Adrenal gland (tissue), 12 donors: Measurements from ENCODE around the gene TBC1D22A. TPM values are rescaled to one million over a fixed set of nuclear protein-coding genes. Genes with fewer than 3 reads are reported as not detected.
A peak's percentile ranks its signal among the peaks of the same experiment; 100 is the strongest.

ENCODE experiments used
- DNase-seq, 7 donors: peaks; one replicate each; pipeline ENCODE4 v3.0.0-alpha.2; 2019 to 2020
- H3K27ac ChIP-seq, 5 donors: fragments of 200-600 bp; sonication (generic) in 4 of 5; 1 replicate in 3 of 5; 2 replicates in 2 of 5; pipeline versions ENCODE4 v1.5.1 to v1.8.0; 2016 to 2020; ENCODE audit warnings: mild to moderate bottlenecking in 1 of 5
- H3K27me3 ChIP-seq: fragments of 200-600 bp; 2 replicates; pipeline ENCODE4 v1.8.0; 2021
- H3K36me3 ChIP-seq, 2 donors: fragments of 200-600 bp; replicated peaks in 1 of 2; 1 replicate in 1 of 2; 2 replicates in 1 of 2; pipeline versions ENCODE4 v1.5.1 to v1.8.0; 2018 to 2022
- H3K4me1 ChIP-seq, 2 donors: fragments of 200-600 bp; replicated peaks in 1 of 2; 1 replicate in 1 of 2; 2 replicates in 1 of 2; pipeline versions ENCODE4 v1.5.1 to v1.8.0; 2018 to 2021
- H3K4me3 ChIP-seq, 4 donors: fragments of 200-600 bp; sonication (generic) in 3 of 4; one replicate each; pipeline ENCODE4 v1.5.1; 2016 to 2018
- H3K9me3 ChIP-seq, 3 donors: fragments of 200-600 bp; sonication (generic) in 1 of 3; replicated peaks in 1 of 3; 1 replicate in 2 of 3; 2 replicates in 1 of 3; pipeline versions ENCODE4 v1.5.1 to v1.8.0; 2016 to 2021
- CTCF ChIP-seq, 6 experiments: fragments of 450-650 bp in 4 of 6; fragments of 200-600 bp in 2 of 6; sonication (generic) in 1 of 6; IDR thresholded peaks; 1 replicate in 5 of 6; 2 replicates in 1 of 6; pipeline versions ENCODE4 v1.5.1 to v1.8.0; 2016 to 2021; ENCODE audit warnings: antibody characterized with exemption in 6 of 6, mild to moderate bottlenecking in 2 of 6, moderate library complexity in 1 of 6
- POLR2A ChIP-seq, 2 donors: fragments of 450-650 bp; IDR thresholded peaks; one replicate each; pipeline ENCODE4 v1.6.1; 2017; ENCODE audit warnings: antibody characterized with exemption in 2 of 2, mild to moderate bottlenecking in 2 of 2, moderate library complexity in 1 of 2
- WGBS, 4 donors: extraction: QIAGEN DNeasy Blood & Tissue Kit in 2 of 4; methylation state at CpG; one replicate each; pipeline versions ENCODE4 v1.1.5 to v1.1.7; 2013 to 2017; 5-methylcytosine and 5-hydroxymethylcytosine counted together
- intact Hi-C, 2 donors: fragments of 100-400 bp; cut with DNase I; formaldehyde crosslinking; loops; one replicate each; pipeline versions ENCODE4 v1.14.1 to v1.15.0; 2022 to 2023
- polyA plus RNA-seq, 3 donors: library from polyadenylated mRNA; stranded (reverse); fragments of 200-250 nt in 2 of 3; fragments of 350-450 nt in 1 of 3; fragmentation: Illumina TruSeq in 1 of 3; extraction: RNeasy Lipid Tissue Mini Kit (QIAGEN cat#74804) in 1 of 3; gene quantifications; one replicate each; pipeline ENCODE4 v1.2.3, GENCODE V29; 2013 to 2014
- total RNA-seq, 9 donors: library from RNA; depleted of rRNA in 4 of 9; stranded (reverse); fragments of >200 nt in 4 of 9; fragments of 120-200 nt in 1 of 9; fragmentation: NEBNext Ultra II Directional in 1 of 9; extraction: Animal tissue kit (Norgen Biotek cat#: 25700) in 1 of 9; gene quantifications; one replicate each; pipeline versions ENCODE4 v1.1.0 to v1.2.4, GENCODE V29; 2013 to 2023
- donor health status: healthy with polysubstance abuse.
- donor health status: Bipolar disorder and iron deficiency.
- donor health status: DM: yes; HTN: yes; CAD: no.
- donor health status: DM: no; HTN: no; CAD: no.
- donor health status: DM: no; HTN: no; CAD: no.
- donor health status: DM: yes; HTN: yes; CAD: no.

TBC1D22A gene
- total and polyA plus RNA-seq, 12 donors = 11.5 to 44.2 (median 28.1) TPM

GRCh38 chr22:46985507-46985882, 223.0 kb downstream of the TBC1D22A start:
- Histone ChIP-seq H3K27ac (no peak overlapping the region), H3K4me3 (no peak overlapping the region), H3K9me3 (no peaks in the 10 kb centered on the region), H3K36me3 (no peaks in the 10 kb centered on the region), H3K27me3 (no peaks in the 10 kb centered on the region), H3K4me1 (peaks cover 3 to 6% of the 10 kb centered on the region in 2 donors)
- intact Hi-C loops = no loop called here
- no peak for TF ChIP-seq POLR2A (IDR thresholded peaks at IDR 0.05)
- 81 to 91% (median 87%) methylated on average over 8 of the region's 8 CpGs for WGBS, 4 donors
- DNase-seq = no peak

- DNase-seq = no peak
- Histone ChIP-seq H3K36me3 (no peaks in the 10 kb centered on the region), H3K27ac (no peak overlapping the region), H3K4me1 (peaks cover 3 to 6% of the 10 kb centered on the region in 2 donors), H3K27me3 (no peaks in the 10 kb centered on the region), H3K9me3 (no peaks in the 10 kb centered on the region), H3K4me3 (no peak overlapping the region)
- no peak for TF ChIP-seq POLR2A (IDR thresholded peaks at IDR 0.05)
- no peak for TF ChIP-seq CTCF (IDR thresholded peaks at IDR 0.05)
- WGBS, 4 donors = 94 to 100% (median 95%) methylated on average over 4 to 11 of the region's 11 CpGs
- intact Hi-C loops = no loop called here
These were observed 224.3 kb downstream of the TBC1D22A start for GRCh38 chr22:46986788-46987187.

GRCh38 chr22:46990937-46991550, 228.6 kb downstream of the TBC1D22A start:
- no peaks in the 10 kb centered on the region for H3K36me3 ChIP-seq
- no peaks in the 10 kb centered on the region for H3K27me3 ChIP-seq
- peaks cover 16 to 17% of the 10 kb centered on the region in 2 donors for H3K4me1 ChIP-seq
- H3K27ac ChIP-seq = no peak overlapping the region
- peak in 3 of 7 donors; percentile 23 to 55 (median 37) for DNase-seq
- 67 to 73% (median 70%) methylated on average over 12 of the region's 12 CpGs for WGBS, 4 donors
- H3K4me3 ChIP-seq = no peak overlapping the region
- TF ChIP-seq CTCF (IDR thresholded peaks at IDR 0.05) (no peak), POLR2A (IDR thresholded peaks at IDR 0.05) (no peak)
- no peaks in the 10 kb centered on the region for H3K9me3 ChIP-seq
- intact Hi-C loops = no loop called here

GRCh38 chr22:46991666-46992065, 229.2 kb downstream of the TBC1D22A start:
- Histone ChIP-seq H3K27ac (no peak overlapping the region), H3K36me3 (no peaks in the 10 kb centered on the region), H3K4me1 (peaks cover 16 to 17% of the 10 kb centered on the region in 2 donors), H3K27me3 (no peaks in the 10 kb centered on the region), H3K9me3 (no peaks in the 10 kb centered on the region), H3K4me3 (no peak overlapping the region)
- TF ChIP-seq POLR2A (IDR thresholded peaks at IDR 0.05) = no peak
- no peak for TF ChIP-seq CTCF (IDR thresholded peaks at IDR 0.05)
- WGBS, 4 donors = 90 to 96% (median 93%) methylated on average over 14 of the region's 14 CpGs
- intact Hi-C loops = no loop called here
- no peak for DNase-seq

GRCh38 chr22:46992121-46992731, 229.8 kb downstream of the TBC1D22A start:
- intact Hi-C loops = no loop called here
- no peak for DNase-seq
- WGBS, 4 donors = 87 to 91% (median 89%) methylated on average over 23 to 25 of the region's 25 CpGs
- H3K27ac ChIP-seq = no peak overlapping the region
- TF ChIP-seq POLR2A (IDR thresholded peaks at IDR 0.05) = no peak
- TF ChIP-seq CTCF (IDR thresholded peaks at IDR 0.05) = no peak
- no peaks in the 10 kb centered on the region for H3K36me3 ChIP-seq
- H3K4me1 ChIP-seq = peaks cover 16 to 17% of the 10 kb centered on the region in 2 donors
- H3K9me3 ChIP-seq = no peaks in the 10 kb centered on the region
- no peak overlapping the region for H3K4me3 ChIP-seq
- no peaks in the 10 kb centered on the region for H3K27me3 ChIP-seq
